ENCODE results near the gene LEP.

Gene LEP

GRCh38 chr7:128243273-128243672 lies 2.2 kb downstream of the LEP start:
- no peak overlapping the region for H3K27ac ChIP-seq
- no peak for DNase-seq (ENCODE audit: low read depth, low spot score)

GRCh38 chr7:128244861-128245260 lies 3.8 kb downstream of the LEP start:
- no peak overlapping the region for H3K27ac ChIP-seq
- no peak for DNase-seq (ENCODE audit: low read depth, low spot score)

DNA sequence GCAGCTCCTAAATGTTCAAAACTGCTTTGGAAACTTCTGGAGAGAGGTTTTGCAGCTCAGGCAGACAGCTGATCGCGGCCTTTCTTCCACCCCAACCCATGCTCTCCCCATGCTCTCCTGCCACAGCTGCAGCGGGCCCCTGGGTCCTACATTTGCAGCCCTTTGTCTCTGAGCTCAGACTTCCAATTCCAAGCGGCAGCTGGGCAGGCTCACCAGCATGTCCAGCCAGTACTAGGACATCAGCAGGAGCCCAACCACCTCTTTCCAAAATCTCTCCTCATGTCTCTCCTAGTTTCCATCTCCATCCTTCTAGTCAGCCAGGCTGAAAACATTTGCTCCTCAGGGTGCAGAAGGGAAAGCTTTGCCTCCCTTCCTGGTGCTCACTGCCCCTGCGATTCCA lies 6.0 kb downstream of the LEP start:
- DNase-seq (ENCODE audit: low read depth, low spot score): no peak
- no peak overlapping the region for H3K27ac ChIP-seq

DNA sequence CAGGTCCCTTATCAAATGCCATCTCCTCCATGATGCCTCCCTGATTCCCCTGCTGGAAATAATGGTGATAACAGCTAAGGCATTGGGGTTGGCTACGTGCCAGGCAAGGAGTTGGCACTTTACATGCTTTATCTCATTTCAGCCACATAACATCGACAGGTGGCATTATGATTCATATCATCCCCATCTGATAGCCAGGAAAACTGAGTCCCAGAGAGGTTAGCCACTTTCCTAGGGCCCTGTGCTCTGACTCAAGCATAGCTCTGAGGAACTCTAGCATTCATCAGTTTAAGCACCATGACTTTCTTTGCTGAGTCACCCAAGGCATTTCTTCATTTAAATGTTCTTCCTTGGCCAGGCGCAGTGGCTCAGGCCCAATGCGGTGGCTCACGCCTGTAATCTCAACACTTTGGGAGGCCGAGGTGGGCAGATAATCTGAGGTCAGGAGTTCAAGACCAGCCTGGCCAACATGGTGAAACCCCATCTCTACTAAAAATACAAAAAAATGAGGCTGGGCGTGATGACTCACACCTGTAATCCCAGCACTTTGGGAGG lies 6.6 kb downstream of the LEP start:
- no peak for DNase-seq (ENCODE audit: low read depth, low spot score)
- no peak overlapping the region for H3K27ac ChIP-seq

DNA sequence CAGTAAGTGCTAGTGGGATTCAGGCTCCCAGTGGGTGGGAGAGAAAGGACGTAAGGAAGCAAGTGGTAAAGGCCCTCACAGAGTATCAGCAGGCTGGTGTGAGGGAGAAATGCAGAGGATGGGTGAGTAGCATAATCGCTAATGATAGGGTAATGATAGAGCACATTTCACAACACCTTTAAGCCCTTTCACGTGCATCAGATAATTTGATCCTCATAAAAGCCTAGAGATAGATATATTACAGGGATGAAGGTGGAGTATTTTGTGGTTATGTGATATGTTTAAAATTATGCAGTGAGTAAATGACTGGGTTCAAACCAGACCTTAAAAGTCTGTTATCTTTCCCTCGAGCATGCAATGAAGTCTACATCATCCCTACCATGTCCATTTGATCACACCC lies 10.3 kb downstream of the LEP start:
- no peak for DNase-seq (ENCODE audit: low read depth, low spot score)
- no peak overlapping the region for H3K27ac ChIP-seq

DNA sequence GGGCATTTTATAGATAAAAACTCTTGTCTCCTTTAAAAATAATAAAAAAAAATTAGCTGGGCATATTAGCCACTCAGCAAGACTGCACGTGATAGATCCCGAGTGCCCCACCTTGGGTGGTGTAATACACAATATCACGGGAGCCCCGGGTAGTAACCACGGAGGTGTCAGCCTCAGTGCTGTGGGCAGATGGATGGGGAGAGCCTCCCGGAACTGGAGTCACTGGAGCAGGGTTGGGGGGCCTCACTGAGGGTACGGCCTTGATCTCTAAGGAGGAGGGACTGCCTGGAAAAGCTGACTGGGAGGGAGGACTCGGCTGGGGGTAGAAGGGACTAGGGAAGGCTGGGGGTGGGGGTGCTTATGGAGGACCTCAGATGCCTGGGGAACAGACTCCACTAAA lies 12.6 kb downstream of the LEP start:
- DNase-seq (ENCODE audit: low read depth, low spot score): no peak
- H3K27ac ChIP-seq: no peak overlapping the region

DNA sequence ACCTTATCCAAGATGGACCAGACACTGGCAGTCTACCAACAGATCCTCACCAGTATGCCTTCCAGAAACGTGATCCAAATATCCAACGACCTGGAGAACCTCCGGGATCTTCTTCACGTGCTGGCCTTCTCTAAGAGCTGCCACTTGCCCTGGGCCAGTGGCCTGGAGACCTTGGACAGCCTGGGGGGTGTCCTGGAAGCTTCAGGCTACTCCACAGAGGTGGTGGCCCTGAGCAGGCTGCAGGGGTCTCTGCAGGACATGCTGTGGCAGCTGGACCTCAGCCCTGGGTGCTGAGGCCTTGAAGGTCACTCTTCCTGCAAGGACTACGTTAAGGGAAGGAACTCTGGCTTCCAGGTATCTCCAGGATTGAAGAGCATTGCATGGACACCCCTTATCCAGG lies 13.4 kb downstream of the LEP start:
- no peak overlapping the region for H3K27ac ChIP-seq
- DNase-seq (ENCODE audit: low read depth, low spot score): no peak

DNA sequence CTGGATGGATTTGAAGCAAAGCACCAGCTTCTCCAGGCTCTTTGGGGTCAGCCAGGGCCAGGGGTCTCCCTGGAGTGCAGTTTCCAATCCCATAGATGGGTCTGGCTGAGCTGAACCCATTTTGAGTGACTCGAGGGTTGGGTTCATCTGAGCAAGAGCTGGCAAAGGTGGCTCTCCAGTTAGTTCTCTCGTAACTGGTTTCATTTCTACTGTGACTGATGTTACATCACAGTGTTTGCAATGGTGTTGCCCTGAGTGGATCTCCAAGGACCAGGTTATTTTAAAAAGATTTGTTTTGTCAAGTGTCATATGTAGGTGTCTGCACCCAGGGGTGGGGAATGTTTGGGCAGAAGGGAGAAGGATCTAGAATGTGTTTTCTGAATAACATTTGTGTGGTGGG lies 14.2 kb downstream of the LEP start:
- no peak for DNase-seq (ENCODE audit: low read depth, low spot score)
- H3K27ac ChIP-seq: no peak overlapping the region

DNA sequence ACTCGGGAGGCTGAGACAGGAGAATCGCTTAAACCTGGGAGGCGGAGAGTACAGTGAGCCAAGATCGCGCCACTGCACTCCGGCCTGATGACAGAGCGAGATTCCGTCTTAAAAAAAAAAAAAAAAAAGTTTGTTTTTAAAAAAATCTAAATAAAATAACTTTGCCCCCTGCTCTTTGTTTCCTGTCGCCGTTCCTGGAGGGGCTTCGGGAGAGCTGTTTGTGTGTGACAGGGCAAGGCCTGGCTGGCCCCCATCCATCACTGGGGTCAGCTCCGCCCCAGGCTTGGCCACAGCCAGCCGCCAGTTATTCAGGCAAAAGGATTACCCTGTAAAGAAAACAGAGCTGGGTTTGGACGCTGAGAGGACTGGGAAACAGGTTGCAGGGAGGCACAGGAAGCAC lies 16.4 kb downstream of the LEP start:
- no peak for DNase-seq (ENCODE audit: low read depth, low spot score)
- no peak overlapping the region for H3K27ac ChIP-seq

- H3K27ac ChIP-seq: peak overlapping the region; percentile 96
- peak; percentile 24 for DNase-seq (ENCODE audit: low read depth, low spot score)
Measured at GRCh38 chr7:128259131-128260061, 18.3 kb downstream of the LEP start.

DNA sequence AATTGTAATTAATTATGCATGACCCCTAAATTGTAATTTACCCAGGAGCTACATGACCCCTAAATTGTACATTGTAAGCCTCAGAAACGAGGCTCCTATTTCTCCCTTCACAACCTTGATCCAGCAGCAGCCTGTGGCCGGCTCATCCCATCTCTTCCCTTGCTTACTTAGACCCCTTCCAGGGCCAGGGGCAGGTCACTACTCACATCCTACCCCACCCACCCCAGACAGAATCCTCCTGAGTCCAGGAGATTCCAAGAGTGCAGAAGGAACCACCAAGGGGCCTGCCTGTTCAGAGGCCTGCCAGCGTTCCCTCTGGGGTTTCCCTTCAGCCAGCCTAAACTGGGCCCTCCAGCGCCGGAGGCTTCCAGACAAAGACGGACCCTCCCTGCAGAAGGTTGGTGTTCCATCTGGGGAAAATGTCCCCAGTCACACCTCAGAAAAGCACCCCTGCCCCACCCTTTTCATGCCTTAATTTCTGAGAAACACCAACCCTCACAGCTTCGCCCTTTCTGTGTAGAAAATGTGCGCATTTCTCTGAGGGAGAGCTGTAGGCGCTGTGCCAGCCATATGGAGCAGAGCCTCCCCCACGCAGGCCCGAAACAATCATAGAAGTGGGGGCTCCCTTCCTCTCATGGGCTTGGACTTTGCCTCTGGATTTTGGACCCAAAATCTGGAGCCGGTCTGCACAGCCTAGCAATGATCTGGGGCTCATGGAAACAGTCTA lies 19.2 kb downstream of the LEP start:
- peak overlapping the region; percentile 96 for H3K27ac ChIP-seq

DNA sequence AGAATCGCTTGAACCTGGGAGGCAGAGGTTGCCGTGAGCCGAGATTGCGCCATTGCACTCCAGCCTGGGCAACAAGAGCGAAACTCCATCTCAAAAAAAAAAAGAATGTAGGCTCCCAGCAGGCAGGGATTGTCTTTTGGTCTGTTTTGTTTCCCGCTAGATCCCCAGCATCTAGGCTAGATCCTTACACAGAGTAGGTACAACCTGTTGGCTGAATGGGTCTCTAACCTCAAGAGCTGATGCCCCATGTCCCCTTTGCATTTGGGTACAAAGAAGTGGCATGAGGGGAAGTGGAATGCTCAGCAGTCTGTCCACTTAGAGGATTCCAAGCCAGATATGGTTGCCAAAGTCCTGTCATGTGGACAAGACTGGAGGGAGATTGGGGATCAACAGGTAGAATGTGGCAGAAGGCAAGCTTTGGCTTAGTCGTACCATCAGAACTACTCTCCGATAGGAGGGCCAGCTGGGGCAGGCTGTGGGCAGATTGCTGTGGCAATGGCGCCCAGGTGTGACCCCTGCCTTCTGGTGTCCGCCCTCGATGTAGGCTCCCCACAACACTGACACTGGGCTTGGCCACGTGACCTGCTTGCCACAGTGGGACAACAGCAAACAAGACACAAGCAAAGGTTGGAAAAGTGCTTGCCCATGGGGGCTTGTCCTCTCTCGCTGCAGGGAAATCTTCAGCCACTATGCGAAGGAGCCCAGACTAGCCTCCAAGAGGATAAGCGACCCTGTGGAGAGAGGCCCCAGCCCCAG lies 21.4 kb downstream of the LEP start:
- no peak overlapping the region for H3K27ac ChIP-seq
- no peak for DNase-seq (ENCODE audit: low read depth, low spot score)

More for the DNA sequence above, 19.2 kb downstream of the LEP start:
- no peak for DNase-seq (ENCODE audit: low read depth, low spot score)

DNA sequence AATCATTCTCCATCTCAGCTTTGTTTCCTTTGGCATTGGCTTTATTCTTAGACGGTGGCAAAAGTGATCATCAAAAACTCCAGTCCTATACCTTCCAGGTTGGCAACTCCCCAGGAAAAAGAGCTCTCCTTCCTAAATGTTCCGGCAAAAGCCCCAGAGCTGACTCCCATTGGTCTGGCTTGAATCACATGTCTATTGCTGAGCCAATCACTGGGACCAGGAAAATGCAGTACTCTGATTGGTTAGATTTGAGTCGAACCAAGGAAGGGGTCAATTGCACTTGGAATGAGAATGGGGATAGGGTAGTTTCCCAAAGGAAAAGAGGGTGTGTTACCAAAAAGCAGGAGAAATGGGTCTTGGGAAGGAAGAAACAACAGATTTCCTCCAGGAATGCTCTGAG lies 22.3 kb downstream of the LEP start:
- no peak overlapping the region for H3K27ac ChIP-seq
- no peak for DNase-seq (ENCODE audit: low read depth, low spot score)

GRCh38 chr7:128264477-128264876 lies 23.4 kb downstream of the LEP start:
- H3K27ac ChIP-seq: no peak overlapping the region
- DNase-seq (ENCODE audit: low read depth, low spot score): no peak

DNA sequence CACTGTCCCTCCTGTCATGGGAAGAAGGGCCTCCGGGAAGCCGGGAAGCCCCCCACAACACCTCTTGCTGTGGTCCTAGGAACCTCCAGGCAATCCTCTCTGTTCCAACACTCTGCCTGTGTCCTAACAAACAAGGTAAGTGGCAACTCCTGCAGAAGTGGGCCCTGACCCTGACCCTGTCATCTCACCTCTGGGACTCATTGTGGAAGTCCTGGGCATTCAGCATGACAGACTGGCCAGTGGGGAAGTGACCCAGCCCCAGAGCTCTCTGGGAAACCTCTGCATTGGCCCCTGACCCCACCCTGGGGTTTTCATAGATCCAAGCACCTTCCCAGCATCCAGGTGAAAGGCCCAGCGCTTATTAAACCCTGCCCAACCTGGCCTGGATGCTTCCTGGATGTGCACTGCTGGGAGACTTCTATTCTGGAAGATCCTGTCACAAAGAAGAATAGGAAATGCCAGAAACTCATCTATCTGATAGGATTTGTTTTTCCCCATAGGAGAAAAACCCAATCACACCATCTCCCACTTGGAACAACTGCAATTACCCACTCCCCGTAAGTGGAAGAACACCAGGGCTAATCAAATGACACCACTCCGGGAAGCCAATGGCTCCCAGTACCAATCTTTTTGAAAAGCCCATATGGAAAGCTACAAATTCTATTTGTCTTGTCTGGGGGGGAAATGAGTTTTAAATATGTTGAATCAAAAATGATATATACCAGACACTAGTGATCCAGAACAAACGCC lies 24.3 kb downstream of the LEP start:
- no peak for DNase-seq (ENCODE audit: low read depth, low spot score)
- no peak overlapping the region for H3K27ac ChIP-seq

- no peak overlapping the region for H3K27ac ChIP-seq
- DNase-seq (ENCODE audit: low read depth, low spot score): no peak
Measured at GRCh38 chr7:128265906-128266300, 24.8 kb downstream of the LEP start.

DNA sequence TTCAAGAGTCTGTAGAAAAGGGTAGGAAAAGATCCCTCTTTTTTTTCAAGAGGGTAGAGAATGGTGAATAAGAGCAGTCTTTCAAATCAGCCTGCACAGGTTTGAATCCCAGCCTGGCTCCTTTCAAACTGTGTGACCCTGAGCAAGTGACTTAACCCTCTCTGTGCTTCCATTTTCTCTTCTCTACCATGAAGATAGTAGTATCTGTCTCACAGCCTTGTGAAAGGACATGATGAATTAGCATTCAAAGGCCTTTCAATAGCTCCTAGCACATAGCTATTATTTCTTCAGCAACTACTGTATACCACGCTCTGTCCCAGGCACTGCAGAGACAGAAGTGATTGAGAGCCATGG lies 25.4 kb downstream of the LEP start:
- no peak for DNase-seq (ENCODE audit: low read depth, low spot score)
- H3K27ac ChIP-seq: peak overlapping the region; percentile 83

- DNase-seq (ENCODE audit: low read depth, low spot score): peak; percentile 26
- peak overlapping the region; percentile 83 for H3K27ac ChIP-seq
Measured at GRCh38 chr7:128266883-128267594, 26.0 kb downstream of the LEP start.

DNA sequence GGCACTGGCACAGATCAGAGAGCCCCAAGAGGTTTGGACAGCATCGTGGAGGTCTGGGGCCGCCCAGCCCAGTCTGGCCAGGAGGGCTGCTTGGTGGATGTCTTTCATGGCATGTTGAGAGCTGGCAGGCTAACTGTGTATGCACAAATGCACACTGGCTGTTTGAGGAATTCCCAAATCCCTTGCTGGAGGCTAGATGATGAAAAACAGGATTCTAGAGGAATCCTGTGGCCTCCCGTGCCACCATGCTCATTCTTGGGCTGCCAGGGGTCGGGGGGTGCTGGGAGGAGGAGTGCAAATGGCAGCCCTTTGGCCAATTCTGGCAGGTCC lies 26.5 kb downstream of the LEP start:
- H3K27ac ChIP-seq: peak overlapping the region; percentile 83
- DNase-seq (ENCODE audit: low read depth, low spot score): no peak
